GM19463 (cell line): Measurements from ENCODE around the gene PYURF.
"Not testable (repeated sequence)": the region's sequence is repeated elsewhere in the genome, so short reads cannot be mapped to it uniquely, and the experiment has no call there.

Experiments
- ATAC-seq: cut with Tn5 transposase; IDR thresholded peaks from one replicate; pipeline ENCODE4 v1.9.1; 2021; ENCODE audit warnings: mild to moderate bottlenecking, moderate library complexity; ENCODE audit not compliant: unreplicated experiment

The PYURF gene, protein sequence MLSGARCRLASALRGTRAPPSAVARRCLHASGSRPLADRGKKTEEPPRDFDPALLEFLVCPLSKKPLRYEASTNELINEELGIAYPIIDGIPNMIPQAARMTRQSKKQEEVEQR

DNA sequence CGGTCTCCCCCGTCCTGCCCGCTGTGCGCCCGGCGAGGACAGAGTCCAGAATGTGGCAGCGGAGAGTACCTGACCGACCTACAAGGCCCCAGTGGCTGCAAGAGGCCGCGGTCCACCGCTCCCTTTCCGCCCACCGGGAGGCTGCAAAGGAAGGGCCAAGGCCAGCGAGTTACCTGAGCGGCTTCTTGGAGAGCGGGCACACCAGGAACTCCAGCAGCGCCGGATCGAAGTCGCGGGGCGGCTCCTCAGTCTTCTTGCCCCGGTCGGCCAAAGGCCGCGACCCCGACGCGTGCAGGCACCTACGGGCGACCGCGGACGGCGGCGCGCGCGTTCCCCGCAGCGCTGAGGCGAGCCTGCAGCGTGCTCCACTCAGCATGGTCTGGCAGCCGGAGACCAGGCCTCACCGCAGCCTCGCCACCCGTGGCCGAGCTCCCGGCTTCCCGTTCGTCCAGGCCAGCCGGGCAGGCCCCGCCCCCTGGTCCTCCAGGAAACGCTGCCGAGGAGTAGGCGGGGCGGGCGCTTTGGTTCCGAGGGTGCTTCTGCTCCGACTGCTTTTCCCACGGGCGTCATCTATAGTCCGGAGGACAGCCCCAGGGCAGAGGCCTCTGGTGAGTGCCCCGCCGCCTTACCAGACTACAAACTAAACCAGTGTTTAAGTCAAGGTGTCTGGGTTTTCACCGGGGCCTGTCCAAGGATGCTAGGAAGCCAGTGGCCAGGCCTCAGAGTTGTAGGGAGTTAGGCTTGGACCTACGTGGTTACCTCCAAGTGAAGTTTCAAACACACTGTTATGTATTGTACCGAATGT lies at the start of gene PYURF:
Gene PYURF (minus strand): TSS at position 452 of the 805 bp plus-strand sequence. CDS start 76 bp downstream, at position 376.
- peak; percentile 81 for ATAC-seq

DNA sequence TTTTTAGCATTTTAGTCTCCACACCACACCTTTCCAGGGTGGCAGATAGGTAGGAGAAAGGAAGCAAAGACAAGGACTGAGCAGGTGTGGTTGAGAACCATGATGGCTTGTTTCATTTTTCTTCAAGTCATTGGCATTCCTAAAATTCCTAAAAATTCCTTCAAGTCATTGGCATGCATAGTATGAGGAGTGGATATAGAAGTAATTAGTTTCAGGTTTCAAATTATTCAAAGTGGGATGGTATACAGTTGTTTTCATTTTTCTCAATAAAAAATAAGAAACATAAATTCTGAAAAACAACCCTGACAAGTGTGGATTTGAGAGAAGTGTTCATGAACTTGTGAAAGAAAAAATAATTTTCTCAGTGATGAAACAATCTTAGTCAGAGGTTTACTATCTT lies 46.4 kb upstream of the PYURF start:
- ATAC-seq = no peak

DNA sequence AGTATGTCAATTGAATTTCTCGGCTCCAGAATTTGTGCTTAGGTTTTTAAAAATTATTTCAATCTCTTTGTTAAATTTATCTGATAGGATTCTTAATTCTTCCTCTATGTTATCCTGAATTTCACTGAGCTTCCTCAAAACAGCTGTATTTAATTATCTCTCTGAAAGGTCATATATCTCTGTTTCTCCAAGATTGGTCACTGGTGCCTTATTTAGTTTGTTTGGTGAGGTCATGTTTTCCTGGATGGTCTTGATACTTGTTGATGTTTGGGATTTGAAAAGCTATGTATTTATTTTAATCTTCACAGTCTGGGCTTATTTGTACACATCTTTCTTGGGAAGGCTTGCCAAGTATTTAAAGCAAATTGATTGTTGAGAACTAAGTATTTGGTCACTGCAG lies 44.0 kb upstream of the PYURF start:
- no peak for ATAC-seq

DNA sequence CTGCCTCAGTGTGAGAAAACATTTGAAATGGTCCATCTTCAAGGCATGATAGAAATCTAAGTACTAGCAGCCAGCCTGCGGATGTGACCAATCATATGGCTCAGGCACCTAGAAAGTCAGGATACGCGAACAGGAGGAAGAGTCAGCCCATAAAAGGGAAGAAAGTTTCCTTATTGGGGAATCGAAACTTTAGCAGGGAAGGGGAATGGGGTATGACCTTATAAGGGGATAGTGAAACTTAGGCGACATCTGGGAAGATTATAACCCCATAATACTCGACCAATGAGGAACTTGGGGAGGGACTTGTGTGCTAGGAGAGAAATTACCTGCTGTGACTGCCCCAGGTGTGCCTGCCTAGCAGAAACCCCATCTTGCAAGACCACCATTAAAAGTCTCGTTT lies 26.2 kb upstream of the PYURF start:
- no peak for ATAC-seq

DNA sequence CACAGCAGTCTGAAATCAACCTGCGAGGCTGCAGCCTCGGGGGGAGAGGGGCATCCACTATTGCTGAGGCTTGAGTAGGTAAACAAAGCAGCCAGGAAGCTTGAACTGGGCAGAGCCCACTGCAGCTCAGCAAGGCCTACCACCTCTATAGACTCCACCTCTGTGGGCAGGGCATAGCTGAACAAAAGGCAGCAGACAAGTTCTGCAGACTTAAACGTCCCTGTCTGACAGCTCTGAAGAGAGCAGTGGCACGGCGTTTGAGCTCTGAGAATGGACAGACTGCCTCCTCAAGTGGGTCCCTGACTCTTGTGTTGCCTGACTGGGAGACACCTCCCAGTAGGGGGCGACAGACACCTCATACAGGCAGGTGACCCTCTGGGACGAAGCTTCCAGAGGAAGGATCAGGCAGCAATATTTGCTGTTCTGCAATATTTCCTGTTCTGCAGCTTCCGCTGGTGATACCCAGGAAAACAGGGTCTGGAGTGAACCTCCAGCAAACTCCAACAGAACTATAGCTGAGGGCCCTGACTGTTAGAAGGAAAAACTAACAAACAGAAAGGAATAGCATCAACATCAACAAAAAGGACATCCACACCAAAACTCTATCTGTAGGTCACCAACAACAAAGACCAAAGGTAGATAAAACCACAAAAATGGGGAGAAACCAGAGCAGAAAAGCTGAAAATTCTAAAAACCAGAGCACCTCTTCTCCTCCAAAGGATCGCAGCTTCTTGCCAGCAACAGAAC lies 15.9 kb upstream of the PYURF start:
- ATAC-seq = not testable (repeated sequence)

DNA sequence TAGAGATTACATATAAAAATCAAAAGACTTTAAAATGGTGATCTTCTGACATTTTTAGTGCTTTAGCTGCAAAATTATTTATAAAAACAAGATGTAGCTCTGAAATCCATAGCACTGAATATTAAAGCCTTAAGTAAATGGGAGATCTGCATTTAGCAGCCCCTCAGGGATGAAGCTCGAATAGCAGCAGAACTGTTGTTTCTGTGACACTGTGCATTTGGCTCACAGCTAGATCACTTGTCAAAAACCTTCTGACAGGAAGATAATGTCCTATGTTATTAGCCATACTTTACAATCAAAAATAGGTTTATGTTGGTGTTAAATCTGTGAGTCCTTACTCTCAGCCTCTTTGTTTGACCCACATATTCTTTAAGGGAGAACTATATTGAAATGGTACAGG lies 14.1 kb upstream of the PYURF start:
- ATAC-seq = no peak

DNA sequence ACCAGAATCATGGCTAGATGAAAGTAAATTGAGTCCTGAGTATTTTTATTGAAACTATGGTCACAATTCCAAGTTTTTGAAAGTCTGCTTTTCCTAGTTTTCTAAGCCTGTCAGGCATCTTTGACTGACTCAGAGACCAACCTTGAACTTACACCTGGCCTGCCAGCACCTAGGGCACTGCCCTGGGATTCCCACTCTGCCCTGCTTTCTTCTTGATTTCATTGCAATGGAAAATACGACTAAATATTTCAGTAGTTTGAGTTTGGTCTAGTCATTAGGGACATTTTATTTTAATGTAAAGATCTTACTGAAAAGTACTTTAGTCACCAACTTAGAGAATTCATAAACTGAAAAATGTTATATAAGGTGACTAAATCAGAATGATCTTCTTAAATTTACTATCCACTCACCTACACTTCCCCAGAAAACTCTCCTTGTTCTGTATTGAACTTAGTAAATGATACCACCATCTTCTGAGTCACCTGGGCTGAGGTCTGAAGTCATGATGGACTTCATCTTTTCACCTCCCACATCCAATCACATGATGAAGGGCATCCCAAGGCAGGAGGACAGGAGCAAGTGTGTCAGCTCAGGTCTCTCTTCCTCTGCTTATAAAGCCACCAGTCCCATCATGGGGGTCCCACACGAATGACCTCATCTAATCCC lies 11.6 kb upstream of the PYURF start:
- ATAC-seq = no peak

DNA sequence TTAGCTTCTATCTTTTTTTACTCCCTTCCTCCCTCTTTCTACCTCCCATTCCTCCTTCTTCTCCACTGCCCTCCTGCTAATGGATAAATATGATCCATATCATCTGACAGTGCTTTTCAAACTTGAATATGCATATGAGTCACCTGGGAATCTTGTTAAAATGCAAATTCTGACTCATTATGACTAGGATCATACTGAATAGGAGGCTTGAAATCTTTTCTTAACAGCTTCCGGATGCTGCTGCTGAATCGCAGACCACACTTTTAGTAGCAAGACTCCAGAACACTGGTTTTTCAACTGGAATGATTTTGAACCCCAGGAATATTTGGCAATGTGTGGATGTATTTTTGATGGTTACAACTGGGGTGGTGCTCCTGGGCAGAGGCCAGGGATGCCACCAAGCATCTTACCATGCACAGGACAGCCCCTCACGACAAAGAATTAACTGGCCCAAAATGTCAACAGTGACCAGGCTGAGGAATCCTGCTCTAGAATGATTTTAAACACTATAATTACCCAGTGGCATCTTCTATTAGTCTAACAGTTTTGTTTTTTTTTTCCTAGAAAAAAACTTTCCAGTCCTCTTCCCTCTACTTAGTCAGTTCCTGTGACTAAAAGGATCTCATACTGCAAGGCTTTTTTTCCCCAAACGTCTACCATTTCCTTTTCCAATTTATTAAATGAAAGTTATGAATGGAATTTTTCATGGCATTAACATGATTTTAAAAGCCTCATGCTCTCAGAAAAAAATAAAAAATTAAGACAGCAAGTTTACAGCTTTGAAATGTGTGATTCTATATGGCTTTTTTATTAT lies 10.6 kb upstream of the PYURF start:
- no peak for ATAC-seq

DNA sequence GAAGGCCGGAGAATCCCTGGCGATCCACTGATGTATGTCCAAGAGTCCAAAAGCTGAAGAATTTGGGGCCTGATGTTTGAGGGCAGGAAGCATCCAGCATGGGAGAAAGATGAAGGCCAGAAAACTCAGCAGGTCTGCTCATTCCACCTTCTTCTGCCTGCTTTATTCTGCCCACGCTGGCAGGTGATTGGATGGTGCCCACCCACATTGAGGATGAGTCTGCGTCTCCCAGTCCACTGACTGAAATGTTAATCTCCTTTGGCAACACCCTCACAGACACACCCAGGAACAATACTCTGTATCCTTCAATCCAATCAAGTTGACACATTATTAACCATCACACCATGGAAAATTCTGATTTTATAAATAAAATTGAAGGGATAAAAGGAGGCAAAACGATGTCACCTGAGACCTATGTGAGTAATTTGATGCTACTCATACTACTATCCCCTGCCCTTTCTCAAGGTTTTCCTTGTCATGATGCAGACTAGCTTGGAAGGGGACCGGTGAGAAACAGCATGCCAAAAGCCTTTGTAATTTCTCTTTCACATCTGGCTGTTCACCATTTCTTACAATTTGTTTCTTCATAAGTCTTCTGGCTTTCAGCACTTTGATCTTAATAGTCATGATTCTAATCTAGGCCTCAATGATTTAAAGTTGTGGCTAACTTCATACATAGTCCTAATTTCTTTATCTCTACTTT lies 9.7 kb upstream of the PYURF start:
- ATAC-seq = no peak

DNA sequence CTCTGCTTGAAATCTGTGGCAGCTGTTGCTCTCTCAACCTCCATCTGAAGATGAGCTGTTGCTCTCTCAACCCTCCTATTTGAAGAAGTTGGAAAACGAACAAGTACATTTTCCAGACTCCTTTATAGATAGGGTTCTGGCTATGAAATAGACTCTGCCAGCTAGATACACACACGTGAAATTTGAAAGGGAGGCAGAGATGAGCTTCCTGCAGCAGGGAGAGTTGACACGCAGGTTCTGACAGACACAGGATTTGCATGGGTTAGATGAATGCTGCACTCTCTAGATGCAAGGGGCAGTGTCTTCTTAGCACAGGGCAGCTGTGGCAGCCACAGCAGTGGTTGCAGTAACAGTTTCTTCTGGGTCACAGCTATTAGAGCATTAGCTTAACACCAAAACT lies 8.0 kb upstream of the PYURF start:
- ATAC-seq = no peak

DNA sequence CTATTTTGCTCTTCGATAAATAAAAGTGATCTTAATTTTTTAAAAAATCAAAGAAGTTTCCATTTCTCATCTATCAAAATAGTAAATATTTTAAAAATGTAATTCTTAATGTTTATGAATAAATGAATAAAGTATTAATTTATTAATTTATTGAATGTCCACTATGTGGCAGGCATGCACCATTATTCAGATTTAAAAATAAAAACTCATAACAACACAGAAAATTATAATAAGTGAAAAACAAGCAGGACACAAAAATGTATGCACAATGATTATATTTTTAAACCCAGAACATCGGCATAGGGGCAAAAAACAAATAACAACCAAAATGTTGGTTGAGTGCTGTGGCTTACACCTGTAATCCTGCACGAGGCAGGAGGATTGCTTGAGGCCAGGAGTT lies 5.3 kb upstream of the PYURF start:
- ATAC-seq = no peak

DNA sequence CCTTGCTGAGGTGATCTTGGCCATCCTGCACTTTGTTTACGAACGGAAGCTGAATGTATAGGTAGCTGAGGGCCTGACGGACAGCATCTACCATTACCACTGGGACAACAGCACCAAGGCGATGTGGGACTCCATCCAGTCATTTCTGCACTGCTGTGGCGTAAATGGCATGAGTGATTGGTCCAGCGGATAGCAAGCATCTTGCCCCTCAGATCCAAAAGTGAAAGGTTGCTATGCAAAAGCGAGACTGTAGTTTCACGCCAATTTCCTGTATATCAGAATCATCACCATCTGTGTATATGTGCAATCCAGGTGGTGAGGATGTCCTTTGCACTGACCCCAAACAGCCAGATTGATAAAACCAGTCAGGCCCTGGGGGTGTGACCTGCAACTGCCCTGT lies 4.2 kb upstream of the PYURF start:
- peak; percentile 35 for ATAC-seq

DNA sequence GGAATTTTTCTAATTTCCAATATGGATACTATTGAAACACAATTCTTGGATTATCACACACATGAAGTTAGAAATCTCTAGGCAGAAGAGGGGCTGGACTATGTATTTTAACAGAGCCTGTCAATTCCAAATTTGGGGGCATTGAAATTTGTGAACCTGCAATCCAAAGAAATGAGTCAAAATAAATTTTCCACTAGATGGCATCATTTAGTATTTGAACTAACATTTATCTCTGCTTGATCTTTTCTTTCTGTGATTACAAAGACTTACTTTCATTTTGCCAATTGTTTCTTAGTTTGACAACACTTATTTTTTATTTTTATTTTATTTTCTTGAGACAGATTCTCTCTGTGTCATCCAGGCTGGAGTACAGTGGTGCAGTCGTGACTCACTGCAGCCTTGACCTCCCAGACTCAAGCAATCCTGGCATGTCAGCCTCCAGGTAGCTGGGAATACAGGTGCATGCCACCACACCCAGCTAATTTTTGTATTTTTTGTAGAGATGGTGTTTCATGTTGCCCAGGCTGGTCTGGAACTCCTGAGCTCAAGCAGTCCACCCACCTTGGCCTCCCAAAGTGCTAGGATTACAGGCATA lies 2.7 kb upstream of the PYURF start:
- ATAC-seq = no peak

DNA sequence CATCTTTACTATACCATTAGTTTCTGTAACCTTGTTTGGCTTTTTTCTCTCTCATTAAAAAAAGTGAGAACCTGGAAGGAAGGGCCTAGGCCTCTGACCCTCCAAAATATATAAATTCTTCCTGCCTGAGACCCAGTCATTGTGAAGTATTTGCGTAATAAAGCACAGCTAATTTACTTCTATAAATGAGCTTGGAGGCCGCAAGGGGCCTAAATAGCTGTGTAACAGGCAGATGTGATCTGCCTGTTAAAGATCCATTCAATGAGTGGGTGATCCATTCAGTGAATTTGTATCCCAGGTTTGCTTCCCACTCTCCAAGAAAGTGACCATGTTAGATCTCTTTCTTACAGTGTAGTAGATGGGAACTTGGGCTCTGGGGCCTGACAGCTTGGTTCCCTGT lies 595 bp upstream of the PYURF start:
- ATAC-seq = no peak

DNA sequence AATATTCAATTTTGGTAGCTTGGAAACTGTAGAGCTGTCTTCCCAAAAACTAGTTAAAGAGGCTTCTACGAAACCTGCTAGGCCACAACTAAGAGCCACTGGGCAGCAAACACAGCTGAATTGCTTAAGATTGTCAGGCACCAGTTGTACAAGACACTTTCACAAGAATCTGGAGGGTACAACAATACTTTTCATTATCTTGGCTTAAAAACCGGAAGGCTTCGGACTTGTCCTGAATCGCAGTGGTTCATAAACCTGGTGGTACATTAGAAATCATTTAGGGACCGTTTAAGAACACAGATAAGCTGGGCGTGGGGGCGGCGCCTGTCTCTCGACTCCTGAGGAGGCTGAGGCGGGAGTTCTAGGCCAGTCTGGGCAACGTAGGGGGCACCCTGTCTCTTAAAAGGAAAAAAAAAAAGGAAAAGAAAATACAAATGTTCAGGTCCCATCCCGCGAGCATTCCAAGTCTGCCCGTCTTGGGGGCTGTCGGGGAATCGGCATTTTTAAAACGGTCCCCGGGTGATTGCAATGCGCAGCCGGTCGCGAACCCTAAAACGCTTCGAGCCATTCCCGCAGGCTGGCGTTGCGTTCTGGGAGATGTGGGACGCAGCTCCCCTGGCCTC lies 763 bp downstream of the PYURF start:
- no peak for ATAC-seq

DNA sequence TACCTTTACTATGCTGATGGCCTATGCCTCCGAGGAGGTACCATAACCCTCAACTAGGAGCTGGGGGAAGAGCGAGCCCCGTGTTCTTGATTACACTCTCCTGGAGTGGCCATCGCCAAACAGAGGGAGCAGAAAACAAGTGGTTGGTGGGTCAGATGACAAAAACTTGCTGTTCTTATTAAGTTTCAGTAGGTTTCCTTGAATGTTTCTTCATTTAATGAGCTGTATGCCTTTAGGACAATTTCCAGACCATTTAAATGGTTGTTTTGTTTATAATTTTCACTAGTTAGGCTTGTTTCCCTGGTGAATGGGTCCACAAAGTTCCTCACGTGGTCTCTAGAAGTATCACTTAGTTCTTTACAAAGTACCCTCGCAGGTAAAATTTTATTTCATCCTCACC lies 4.7 kb downstream of the PYURF start:
- ATAC-seq = no peak

DNA sequence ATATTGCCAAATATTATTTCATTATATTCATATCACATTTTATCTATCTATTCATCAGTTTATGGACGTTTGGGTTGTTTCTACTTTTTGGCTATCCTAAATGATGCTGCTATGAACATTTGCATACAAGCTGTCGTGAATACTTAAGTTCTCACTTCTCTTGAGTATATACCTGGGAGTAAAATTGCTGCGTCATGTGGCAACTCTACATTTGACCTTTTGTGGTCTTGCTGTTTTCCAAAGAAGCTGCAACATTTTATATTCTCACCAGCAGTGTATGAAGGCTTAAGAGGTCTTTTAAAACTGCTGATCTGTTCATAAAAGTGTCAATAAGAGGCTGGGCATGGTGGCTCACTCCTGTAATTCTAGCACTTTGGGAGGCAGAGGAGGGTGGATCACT lies 5.8 kb downstream of the PYURF start:
- no peak for ATAC-seq

DNA sequence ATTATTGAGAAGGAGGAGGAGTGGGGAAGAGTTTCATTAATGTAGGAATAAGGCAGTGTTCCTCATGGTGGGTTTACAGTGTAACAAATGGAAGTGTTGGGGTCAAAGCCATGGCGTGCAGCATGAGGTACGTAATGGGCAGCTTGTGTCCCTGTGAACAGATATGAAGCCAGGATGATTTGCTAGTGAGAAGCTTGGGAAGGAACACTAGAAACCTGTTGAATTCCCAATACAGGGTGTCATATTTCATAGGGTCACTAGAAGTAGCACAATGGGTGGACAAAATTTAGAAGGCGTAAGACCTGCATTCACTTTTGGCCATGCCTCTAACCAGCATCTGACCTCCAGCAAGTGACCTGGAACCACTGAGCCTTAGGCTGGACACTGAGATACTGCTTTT lies 6.8 kb downstream of the PYURF start:
- ATAC-seq = no peak
